Cerebellar nuclear complex (tissue), 1 donor: Measurements from ENCODE around the gene MDFIC.
"Not testable (repeated sequence)": the region's sequence is repeated elsewhere in the genome, so short reads cannot be mapped to it uniquely, and the experiment has no call there.

Experiments
- DNase-seq, 2 experiments: peaks; one replicate each; lab custom pipeline; 2025; lab: John Stamatoyannopoulos, UW

Gene MDFIC, protein sequence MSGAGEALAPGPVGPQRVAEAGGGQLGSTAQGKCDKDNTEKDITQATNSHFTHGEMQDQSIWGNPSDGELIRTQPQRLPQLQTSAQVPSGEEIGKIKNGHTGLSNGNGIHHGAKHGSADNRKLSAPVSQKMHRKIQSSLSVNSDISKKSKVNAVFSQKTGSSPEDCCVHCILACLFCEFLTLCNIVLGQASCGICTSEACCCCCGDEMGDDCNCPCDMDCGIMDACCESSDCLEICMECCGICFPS

DNA sequence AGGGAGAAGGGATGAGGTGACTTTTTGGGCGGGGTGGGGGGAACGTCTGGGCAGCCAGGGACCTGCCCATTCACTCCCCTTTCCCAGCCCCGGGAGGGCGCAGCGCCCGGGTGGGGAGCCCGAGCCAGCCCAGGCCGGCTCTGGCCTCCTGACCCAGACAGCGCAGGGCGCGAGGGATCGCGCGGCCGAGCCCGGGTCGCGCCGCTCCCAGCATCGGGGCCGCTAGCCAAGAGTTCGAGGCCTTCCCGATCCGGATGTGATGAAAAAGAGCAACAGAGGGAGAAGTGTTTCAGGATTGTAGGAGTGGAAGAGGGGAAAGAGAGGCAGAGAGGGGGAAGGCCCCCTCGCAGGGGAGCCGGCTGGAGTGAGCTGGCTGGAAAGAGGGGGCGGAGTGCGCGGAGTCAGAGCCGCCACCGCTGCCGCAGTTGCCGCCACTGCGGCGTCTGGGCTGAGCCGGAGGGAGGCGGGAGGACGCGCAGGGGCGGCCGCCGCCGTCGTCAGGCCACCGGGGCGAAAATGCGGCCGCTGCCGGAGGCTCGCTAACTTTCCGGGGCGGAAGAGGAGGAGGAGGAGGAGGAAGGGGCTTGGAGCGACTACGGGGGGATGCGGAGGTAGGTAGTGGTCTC is at the start of gene MDFIC:
Gene MDFIC (plus strand): TSS at position 69 of the 626 bp plus-strand sequence. CDS start 940 bp downstream, outside the sequence.
- no peak for DNase-seq

- no peak for DNase-seq
Observed at GRCh38 chr7:114874170-114874569, 47.7 kb upstream of the MDFIC start.

GRCh38 chr7:114875186-114875585 is 46.7 kb upstream of the MDFIC start:
- DNase-seq, result no peak

GRCh38 chr7:114879554-114879953 is 42.3 kb upstream of the MDFIC start:
- DNase-seq, result no peak

DNA sequence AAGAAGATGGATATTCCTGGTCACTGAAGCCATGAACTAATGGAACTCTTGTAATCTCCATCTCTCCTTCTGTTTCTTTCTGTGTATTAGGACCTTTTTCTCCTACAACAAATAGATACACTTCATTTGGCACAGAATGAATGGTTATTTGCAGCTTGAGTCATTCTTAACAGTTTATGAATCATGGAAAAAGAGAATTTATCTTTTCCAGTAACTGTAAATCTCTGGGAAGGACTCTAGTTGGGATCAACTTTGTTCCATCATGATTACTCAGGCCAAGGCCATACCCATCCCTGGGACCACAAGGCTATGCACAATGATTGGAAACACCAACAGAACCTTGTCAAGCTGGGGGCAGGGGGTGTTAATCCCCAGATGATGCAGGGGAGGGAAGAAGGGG is 36.1 kb upstream of the MDFIC start:
- DNase-seq, result no peak

DNA sequence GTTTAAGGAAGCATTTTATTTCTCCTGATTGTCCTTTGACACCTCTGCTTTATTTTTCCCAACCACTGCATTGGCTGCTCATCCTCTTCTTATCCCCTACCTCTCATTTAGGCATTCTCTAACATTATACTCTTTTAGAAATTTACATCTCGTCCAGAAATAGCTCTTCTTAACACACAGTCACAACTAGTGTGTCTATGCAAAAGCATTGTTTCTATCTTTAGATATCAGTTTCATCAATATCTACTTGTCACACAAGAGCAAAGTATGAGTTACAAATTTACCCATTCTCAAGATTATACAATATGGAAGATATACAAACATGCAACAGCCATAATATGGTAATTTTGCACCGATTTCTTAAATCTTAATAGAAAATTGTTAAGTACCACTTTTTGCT is 35.7 kb upstream of the MDFIC start:
- no peak for DNase-seq

DNA sequence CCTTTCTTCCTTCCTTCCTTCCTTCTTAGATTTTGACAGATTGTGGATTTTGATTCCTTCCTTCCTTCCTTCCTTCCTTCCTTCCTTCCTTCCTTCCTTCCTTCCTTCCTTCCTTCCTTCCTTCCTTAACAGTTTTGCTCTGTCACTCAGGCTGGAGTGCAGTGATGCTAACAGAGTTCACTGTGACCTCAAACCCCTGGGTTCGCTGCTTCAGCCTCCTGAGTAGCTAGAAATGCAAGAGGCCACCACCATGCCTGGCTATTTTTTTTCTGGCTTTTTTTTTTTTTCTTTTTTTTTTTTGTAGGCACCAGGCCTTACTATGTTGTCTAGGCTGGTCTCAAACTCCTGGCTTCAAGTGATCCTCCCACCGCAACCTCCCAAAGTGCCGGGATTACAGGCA is 32.8 kb upstream of the MDFIC start:
- not testable (repeated sequence) for DNase-seq

DNA sequence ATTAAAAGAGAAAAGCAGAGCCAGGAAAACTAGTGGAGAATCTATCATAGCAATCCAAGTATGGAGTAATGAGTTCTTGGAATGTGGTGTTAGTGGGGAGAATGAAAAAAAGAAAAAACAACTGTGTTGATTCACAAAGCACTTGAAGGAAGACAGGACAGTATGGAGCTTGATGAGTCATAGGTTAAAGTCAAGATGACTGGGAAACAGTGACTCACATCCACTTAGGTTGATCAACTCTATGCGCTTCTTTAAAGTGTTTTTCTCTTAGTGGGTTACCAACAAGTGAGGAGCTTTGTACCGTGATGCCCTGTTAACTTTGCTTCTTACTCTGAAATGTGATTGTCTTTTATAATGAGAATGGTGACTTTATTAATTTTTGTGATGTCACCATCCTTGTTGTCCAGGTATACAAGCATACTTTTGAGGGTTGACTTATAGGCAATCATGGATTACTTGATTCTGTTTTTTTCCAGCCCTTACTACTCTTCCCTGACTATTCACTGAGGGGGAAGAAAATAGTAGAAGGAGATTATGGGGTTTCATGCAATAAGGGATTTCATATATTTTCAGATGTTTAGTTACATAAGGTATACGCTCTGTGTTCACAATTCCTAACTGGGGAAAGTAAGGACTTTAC is 32.1 kb upstream of the MDFIC start:
- DNase-seq, result no peak

- DNase-seq, result no peak
Observed at GRCh38 chr7:114890561-114890960, 31.3 kb upstream of the MDFIC start.

DNA sequence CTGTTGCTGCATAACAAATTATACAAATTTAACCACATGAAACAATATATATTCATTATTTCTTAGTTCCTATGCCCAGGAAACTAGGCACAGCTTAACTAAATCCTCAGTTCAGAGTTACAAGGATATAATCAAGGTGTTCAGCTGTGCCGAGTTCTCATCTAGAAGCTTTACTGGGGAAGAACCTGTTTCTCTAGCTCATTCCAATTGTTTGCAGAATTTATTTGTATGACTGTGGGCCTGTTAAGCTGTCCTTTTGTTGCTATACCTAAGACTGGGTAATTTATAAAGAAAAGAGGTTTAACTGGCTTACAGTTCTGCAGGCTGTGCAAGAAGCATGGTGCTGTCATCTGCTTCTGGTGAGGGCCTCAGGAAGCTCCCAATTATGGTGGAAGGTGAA is 21.8 kb upstream of the MDFIC start:
- DNase-seq, result no peak

DNA sequence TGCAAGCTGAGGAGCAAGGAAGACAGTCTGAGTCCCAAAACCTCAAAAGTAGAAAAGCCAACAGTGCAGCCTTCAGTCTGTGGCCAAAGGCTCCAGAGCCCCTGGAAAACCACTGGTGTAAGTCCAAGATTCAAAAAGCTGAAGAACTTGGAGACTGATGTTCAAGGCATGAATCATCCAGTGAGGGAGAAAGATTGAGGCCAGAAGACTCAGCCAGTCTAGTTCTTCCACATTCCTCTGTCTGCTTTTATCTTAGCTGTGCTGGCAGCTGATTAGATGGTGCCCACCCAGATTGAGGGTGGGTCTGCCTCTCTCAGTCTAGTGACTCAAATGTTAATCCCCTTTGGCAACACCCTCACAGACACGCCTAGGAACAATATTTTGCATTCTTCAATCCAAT is 20.1 kb upstream of the MDFIC start:
- no peak for DNase-seq

DNA sequence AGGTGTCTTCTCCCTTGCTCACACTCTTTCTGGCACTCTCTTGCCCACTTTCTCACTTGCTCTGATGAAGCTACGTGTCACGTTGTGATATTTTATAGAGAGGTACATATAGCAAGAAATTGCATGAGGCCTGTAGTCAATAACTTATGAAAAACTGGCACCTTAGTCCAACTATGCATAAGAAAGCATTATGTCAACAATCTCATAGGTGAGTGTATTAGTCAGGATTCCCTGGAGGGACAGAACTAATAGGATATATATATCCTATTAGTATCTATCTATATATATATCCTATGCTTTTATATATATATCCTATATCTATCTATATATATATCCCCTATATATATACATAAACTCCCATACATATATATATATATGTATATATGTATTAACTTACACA is 18.8 kb upstream of the MDFIC start:
- no peak for DNase-seq

DNA sequence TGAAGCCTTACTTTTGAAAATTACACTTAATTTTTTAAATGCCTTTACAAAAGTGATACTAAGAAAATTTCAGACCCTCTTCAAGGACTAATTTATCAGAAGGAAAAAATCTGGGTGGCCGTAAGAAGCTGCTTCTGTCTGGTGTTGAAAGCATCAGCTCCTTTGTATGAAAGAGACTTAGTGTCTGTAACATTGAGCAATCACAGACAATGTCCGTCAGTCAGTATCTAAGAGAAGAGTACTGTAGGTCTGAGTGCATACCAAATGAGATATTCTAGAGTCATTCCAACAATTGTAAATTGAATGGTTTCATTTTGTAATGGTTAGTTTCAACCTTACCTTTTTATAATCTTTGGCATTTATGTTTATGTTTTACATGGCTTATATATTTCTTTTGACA is 11.1 kb upstream of the MDFIC start:
- DNase-seq, result no peak

DNA sequence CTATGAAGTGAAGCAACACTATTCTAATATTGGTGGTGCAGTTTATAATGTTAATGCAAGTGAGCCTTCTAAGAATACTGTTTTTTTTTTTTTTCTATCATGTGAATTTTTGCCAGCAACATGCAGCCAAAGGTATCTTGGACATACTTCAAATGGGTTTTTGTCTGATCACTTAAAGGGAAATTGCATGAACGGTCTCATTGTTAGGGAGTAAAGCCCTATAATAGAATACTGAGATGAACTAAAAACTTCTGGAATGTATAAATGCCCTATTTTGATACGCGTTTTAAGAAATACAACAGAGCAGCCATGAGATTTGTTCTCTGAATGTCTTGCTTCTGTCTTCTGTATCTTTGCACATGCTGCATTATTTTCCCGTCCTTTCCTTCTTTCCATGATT is 10.5 kb upstream of the MDFIC start:
- no peak for DNase-seq

GRCh38 chr7:114916261-114916892 is 5.5 kb upstream of the MDFIC start:
- DNase-seq, result no peak

DNA sequence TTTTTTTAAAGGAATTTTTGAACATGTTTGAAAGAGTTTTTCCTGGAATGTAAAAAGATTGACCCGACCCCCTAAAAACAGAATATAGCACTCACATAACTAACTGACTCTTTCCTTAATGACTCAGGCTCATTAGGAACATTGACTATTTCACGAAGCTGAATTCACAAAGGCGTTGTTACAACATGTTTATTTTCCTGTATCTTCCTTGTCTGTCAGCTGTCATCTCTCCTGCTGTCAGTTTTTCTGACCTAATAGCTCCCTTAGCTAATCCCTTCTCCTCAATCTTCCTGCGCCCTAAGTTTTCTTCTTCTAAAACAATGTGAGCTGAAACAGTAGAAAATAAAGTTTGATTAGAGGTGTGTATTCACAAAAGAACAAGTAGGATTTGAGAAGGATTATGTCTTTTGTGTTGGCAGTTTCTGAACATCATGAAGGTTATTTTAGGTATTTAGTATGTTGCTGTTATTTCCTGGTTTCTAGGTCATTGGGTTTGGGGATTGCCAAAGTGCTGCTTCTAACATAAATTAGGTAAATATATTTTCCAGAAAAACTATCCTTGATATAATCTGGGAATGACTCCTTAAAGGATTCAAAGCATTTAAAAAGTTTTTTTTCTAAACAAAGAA is 4.6 kb upstream of the MDFIC start:
- DNase-seq, result no peak

GRCh38 chr7:114919587-114919986 is 2.3 kb upstream of the MDFIC start:
- no peak for DNase-seq

- DNase-seq, result no peak
Observed at GRCh38 chr7:114921631-114922025, 266 bp upstream of the MDFIC start.

- DNase-seq, result no peak
Observed at GRCh38 chr7:114922652-114923402, 933 bp downstream of the MDFIC start.

- DNase-seq, result no peak
Observed at GRCh38 chr7:114923403-114923713, 1.5 kb downstream of the MDFIC start.

DNA sequence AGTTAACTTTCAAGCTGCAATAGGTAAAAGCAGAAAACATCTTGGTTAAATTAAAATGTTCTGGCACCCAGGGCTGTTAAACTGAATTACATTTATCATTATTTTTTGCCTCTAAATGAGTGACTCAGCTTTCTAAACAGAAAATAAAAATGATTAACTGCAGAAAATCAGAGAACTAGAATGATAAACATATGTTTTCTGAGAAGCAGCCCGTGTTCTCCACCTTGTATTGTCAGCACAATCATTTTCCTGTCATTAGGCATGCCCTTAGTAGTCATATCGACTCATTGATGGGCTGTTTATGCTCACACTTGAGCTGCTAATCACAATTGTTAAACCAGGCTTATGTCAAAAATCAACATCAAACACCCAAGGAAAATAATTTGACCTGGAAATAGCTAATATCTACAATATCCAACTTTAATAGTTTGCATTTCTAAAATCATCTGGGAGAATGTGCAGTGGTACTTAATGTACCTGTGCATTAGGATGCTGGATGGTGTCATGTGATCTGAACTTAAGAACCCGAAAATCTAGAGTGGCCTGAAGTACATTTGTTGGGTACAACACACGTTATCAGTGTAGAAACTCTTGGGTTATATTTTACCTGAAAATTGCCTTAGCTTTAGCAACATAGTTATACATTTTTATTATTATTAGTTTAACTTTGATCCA is 2.3 kb downstream of the MDFIC start:
- DNase-seq, result no peak
